CD4-positive, alpha-beta T cell treated with Interleukin-17A for 1 hour (primary cell): ENCODE data around the gene IPO4.

Experiments
- DNase-seq: peaks from one replicate; pipeline ENCODE4 v3.0.0-alpha.2; 2020

Gene IPO4

GRCh38 chr14:24194186-24194872 is 5.7 kb upstream of the IPO4 start:
- DNase-seq = no peak

GRCh38 chr14:24192933-24193332 is 4.3 kb upstream of the IPO4 start:
- DNase-seq = no peak

- DNase-seq = no peak
Observed at GRCh38 chr14:24190416-24190815, 1.8 kb upstream of the IPO4 start.

- no peak for DNase-seq
Observed at GRCh38 chr14:24189460-24189859, 844 bp upstream of the IPO4 start.

- DNase-seq = no peak
Observed at GRCh38 chr14:24189059-24189375, 401 bp upstream of the IPO4 start.

DNA sequence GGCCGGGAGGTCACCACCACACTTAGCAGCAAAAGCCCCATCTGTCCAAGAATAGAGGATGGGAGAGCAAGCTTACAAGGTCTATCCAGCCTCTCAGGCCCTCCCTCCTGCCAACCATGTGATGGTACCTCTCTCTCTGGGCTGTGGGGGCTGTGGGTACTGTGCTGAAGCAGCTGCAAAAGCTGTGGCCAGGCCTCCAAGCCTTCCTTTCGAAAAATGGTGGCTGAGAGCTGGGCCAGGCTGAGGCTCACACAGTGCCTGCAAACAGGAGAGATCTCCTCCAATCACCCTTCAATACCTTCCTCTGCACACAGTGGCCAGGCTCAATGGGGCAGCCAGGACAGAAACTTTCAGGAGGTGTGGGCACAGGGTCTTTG is 1.1 kb downstream of the IPO4 start:
- DNase-seq = no peak

- DNase-seq = no peak
Observed at GRCh38 chr14:24186831-24187538, 1.6 kb downstream of the IPO4 start.

DNA sequence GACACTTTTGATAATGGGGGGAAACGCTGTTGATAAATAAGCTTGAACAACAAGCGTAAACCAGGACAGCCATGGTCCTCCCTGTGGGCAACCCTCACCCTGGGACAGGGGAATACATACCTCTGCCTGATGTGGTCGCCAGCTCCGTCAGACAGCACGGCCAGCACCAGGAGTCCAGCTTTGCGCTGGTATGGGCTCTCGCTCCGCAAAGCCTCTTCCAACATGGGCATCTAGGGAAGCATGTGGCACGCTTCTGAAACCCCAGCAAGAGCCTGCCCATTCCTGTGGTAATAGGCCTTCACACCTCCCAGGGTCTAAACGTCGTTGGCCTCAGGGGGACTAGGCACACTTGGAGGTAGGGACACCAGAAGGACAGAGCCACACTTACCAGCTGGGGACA is 2.9 kb downstream of the IPO4 start:
- DNase-seq = no peak

GRCh38 chr14:24185026-24185425 is 3.6 kb downstream of the IPO4 start:
- no peak for DNase-seq

DNA sequence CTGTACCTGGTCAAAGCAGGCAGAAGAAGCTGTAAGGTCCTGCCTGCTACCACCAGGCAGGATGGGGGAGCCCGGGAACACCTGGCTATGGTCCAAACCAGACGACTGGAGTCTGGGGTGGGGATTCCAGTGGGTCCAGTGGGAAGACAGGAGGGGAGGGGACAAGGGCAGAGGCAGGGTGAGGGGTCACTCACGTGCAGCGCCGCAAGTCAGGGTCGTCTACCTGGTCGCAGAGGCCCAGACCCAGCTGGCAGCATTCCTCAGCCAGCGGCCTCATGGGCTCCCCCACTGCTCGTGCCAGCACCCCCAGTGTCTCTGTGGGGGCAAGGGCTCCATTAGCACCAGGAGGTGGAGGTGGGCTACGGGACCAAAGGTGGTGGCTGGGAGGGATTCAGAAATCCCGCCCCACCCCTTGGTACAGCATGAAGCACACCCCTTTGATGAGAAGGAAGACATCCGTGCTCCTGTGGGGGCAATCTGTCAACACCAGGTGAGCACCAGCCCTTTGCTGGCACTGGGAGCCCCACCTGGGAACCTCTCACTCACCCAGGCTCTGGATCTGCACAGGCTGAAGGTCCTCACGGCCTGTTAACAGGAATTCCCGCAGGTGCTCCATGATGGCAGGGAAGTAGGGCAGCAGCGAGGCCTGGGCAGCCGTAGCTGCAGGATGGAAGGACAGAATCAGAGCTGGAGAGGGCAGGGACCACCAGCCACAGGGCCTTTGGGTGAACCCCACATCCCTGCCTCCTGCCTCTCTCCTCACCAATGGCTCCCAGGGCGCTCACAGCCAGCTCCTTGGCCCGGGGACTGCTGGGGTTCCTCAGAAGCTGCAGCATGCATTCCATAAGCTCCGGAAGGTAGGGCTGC is 4.3 kb downstream of the IPO4 start:
- DNase-seq = no peak

GRCh38 chr14:24183014-24183481 is 5.6 kb downstream of the IPO4 start:
- DNase-seq = no peak

- DNase-seq = no peak
Observed at GRCh38 chr14:24182110-24182882, 6.3 kb downstream of the IPO4 start.

- no peak for DNase-seq
Observed at GRCh38 chr14:24181371-24182077, 7.1 kb downstream of the IPO4 start.

DNA sequence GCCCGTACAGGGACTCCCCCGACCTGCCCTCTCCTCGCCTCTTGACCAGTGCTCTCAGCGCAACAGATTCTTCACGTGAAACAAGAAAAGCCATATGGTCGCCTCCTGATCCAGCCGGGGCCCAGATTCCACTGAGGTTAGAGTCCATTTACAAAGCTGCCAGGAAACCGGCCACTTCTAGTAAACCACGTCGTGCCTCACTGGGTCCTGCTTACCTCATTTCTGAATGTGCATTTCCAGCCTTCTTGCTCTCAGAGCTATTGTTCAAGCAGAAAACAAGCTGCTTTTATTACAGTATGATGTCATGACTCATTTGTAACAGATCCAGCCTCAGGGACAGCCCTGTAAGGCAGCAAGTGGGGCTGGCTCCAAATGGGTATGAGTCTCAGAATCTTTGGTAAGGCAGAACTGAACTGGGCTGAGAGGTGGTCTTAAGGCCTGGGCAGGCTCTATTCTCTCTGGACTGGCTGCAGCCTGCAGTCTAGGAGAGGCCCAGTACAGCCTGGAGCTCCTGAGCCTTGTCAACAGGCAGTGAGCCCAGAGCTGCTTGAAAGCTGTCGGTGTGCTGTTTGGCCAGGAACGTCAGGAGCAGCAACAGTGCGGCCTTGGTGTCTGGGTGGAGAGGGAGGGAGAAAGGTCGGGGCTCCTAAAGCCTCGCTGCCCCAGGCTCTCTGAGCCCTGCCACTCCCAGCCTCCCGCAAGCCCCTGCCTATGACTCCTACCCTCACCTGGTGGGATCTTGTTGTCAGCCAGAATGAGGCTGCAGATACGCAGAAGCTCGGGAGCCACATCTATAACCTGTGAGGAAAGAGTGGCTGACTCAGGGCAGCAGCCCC is 8.4 kb downstream of the IPO4 start:
- no peak for DNase-seq

- no peak for DNase-seq
Observed at GRCh38 chr14:24179294-24179960, 9.2 kb downstream of the IPO4 start.

DNA sequence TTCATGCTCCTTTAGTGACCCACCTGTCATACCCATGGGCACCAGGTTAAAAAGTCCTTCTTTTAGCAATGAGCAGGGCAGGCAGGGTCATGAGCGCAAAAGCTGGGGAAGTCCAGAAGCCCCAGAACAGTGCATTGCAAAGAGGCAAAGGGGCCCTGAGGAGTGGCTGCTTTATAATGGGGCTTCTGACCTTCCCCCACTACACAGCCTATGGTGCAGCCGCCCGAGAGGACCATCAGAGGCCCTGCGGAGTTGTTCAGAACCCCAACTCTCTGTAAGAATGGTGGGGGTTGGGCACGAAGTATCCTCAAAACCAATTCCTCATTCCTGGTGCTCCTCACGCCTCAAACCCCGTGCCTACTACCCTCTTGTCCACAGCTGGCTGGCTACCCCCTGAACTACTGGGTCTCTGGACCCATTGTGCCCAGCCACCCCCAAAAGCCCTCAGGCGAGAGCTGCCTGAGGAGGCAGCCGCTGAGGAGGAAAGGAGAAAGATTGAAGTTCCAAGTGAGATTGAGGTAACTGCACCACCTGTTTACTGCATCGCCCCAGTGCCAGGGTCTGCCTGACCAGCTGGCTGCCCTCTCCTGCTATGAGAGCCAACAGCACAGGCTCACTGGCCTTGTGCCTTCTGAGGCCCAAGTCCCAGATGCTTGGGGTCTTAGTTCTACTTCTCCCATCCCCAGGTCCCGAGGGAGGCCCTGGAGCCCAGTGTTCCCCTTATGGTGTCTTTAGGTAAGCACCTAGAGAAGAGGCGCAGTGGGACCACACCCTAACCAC is 10.0 kb downstream of the IPO4 start:
- no peak for DNase-seq

GRCh38 chr14:24177891-24178290 is 10.7 kb downstream of the IPO4 start:
- no peak for DNase-seq

DNA sequence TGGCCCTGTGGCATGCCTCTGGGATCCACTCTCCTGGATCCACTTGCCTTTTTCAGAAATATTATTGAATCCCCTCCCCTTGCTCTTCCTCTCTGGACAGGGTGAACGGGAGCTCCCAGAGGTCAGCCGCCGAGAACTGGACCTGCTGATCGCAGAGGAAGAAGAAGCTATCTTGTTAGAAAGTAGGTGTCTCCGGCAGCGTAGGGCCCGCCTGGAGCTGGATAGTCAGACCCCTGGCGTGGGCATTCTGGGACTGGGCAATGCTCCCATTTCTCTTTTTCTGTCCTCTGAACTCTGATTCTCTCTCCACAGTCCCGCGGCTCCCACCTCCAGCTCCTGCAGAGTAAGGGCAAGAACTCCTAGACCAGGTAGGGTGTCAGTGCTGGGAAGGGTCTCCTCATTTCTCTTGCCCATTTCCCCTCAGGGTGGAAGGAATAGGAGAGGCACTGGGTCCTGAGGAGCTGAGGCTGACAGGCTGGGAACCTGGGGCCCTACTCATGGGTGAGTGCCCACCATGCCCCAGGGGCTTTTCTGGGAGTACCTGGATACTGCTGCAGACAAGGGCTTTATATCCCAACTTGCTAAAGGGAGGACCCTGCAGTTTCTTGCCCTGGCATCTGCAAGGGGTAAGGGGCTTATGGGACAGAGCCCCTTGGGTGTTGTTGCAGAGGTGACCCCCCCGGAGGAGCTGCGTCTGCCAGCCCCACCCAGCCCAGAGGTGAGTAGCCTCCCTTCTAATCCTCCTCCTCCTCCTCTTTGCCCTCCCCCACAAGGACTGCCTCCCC is 11.4 kb downstream of the IPO4 start:
- no peak for DNase-seq

GRCh38 chr14:24176599-24176998 is 12.0 kb downstream of the IPO4 start:
- DNase-seq = no peak
